Measurements from ENCODE around the gene MAGEB2.

DNA sequence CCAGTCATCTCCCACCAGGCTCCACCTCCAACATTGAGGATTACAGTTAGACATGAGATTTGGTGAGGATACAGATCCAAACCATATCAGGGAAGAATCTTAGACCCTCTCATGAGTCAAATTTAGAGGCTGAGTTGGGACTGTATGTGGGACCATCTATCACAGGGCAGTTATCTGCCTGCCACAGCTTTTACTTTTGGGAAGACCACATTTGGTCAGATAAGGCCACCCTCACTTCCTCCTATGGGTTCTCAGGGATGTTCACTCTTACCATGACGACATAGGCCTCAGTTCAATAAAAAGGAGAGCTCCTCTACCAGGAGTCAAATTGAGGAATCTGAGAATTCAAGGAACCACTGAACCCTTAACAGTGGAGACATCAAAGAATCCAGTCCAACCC lies 2.1 kb downstream of the MAGEB2 start:
- TF ChIP-seq, protein P1, sequence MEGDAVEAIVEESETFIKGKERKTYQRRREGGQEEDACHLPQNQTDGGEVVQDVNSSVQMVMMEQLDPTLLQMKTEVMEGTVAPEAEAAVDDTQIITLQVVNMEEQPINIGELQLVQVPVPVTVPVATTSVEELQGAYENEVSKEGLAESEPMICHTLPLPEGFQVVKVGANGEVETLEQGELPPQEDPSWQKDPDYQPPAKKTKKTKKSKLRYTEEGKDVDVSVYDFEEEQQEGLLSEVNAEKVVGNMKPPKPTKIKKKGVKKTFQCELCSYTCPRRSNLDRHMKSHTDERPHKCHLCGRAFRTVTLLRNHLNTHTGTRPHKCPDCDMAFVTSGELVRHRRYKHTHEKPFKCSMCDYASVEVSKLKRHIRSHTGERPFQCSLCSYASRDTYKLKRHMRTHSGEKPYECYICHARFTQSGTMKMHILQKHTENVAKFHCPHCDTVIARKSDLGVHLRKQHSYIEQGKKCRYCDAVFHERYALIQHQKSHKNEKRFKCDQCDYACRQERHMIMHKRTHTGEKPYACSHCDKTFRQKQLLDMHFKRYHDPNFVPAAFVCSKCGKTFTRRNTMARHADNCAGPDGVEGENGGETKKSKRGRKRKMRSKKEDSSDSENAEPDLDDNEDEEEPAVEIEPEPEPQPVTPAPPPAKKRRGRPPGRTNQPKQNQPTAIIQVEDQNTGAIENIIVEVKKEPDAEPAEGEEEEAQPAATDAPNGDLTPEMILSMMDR (IDR thresholded peaks at IDR 0.05): no peak
- no peak for TF ChIP-seq EZH2 (IDR thresholded peaks at IDR 0.05; ENCODE audit: borderline replicate concordance, insufficient read depth, low read depth, low read length, poor library complexity, severe bottlenecking)
